Loucy (cell line): ENCODE measurements around the gene USB1.

Experiments
- CTCF ChIP-seq: fragments of 200-600 bp; sonication (generic); conservative IDR thresholded peaks from 2 replicates; pipeline ENCODE4 v1.5.1; 2014; ENCODE audit warnings: mild to moderate bottlenecking, antibody characterized with exemption, low read length
- EZH2phosphoT487 ChIP-seq: fragments of 200-600 bp; IDR thresholded peaks from 2 replicates; pipeline ENCODE4 v1.6.1; 2018; ENCODE audit warnings: antibody characterized with exemption, mild to moderate bottlenecking, moderate library complexity, borderline replicate concordance

- no peak for TF ChIP-seq CTCF
- TF ChIP-seq EZH2phosphoT487, result no peak
Measured at GRCh38 chr16:58051821-58052603, 50.8 kb downstream of the USB1 start.
